Smooth muscle cell (in vitro differentiated cells): ENCODE data around the gene TM4SF20. TPM values are rescaled to one million over a fixed set of nuclear protein-coding genes. Genes with fewer than 3 reads are reported as not detected.

Experiments
- DNase-seq: peaks from one replicate; lab custom pipeline; 2025; ENCODE audit not compliant: unreplicated experiment; lab: John Stamatoyannopoulos, UW
- H2AFZ ChIP-seq: fragments of 200-600 bp; sonication (generic); 2 replicates; pipeline ENCODE4 v1.6.0; 2016; ENCODE audit warnings: antibody characterized with exemption, low read depth, mild to moderate bottlenecking
- H3F3A ChIP-seq: fragments of 200-600 bp; sonication (generic); 2 replicates; pipeline ENCODE4 v1.6.0; 2017; ENCODE audit warnings: antibody characterized with exemption, low read depth
- H3K27ac ChIP-seq: fragments of 200-600 bp; sonication (generic); 2 replicates; pipeline ENCODE4 v1.5.1; 2016; ENCODE audit warnings: low read depth, mild to moderate bottlenecking
- H3K27me3 ChIP-seq: fragments of 200-600 bp; sonication (generic); 2 replicates; pipeline ENCODE4 v1.6.1; 2016; ENCODE audit warnings: low read depth, mild to moderate bottlenecking
- H3K36me3 ChIP-seq: fragments of 200-600 bp; sonication (generic); 2 replicates; pipeline ENCODE4 v1.5.1; 2016; ENCODE audit warnings: low read depth
- H3K4me1 ChIP-seq: fragments of 200-600 bp; sonication (generic); 2 replicates; pipeline ENCODE4 v1.5.1; 2016; ENCODE audit warnings: low read depth
- H3K4me2 ChIP-seq: fragments of 200-600 bp; sonication (generic); 2 replicates; pipeline ENCODE4 v1.6.0; 2016; ENCODE audit warnings: mild to moderate bottlenecking
- H3K4me3 ChIP-seq: fragments of 200-600 bp; sonication (generic); 2 replicates; pipeline ENCODE4 v1.5.1; 2016; ENCODE audit warnings: mild to moderate bottlenecking
- H3K79me2 ChIP-seq: fragments of 200-600 bp; sonication (generic); 2 replicates; pipeline ENCODE4 v1.6.0; 2016; ENCODE audit warnings: low read depth, mild to moderate bottlenecking
- H3K9ac ChIP-seq: fragments of 200-600 bp; sonication (generic); 2 replicates; pipeline ENCODE4 v1.6.0; 2016; ENCODE audit warnings: low read depth
- H3K9me3 ChIP-seq: fragments of 200-600 bp; sonication (generic); replicated peaks from 2 replicates; pipeline ENCODE4 v1.5.1; 2016; ENCODE audit warnings: low read depth
- H4K20me1 ChIP-seq: fragments of 200-600 bp; sonication (generic); 2 replicates; pipeline ENCODE4 v1.6.0; 2016; ENCODE audit warnings: low read depth
- WGBS: methylation state at CpG from one replicate; pipeline ENCODE4 v1.1.7; 2016; ENCODE audit warnings: low lambda C conversion rate; 5-methylcytosine and 5-hydroxymethylcytosine counted together
- polyA plus RNA-seq: library from polyadenylated mRNA; unstranded; fragments of >200 nt; fragmentation: Nextera tagmentation; extraction: Ambion mirVana; gene quantifications from 2 replicates; pipeline ENCODE4 v1.2.1, GENCODE V29; 2016
- total RNA-seq: library from RNA; depleted of rRNA; stranded (reverse); fragments of >200 nt; gene quantifications from 2 replicates; pipeline ENCODE4 v1.2.3, GENCODE V29; 2014
- TF ChIP-seq, protein P1 (sequence below): fragments of 200-600 bp; sonication (generic); IDR thresholded peaks from 2 replicates; pipeline ENCODE4 v1.5.1; 2017; ENCODE audit warnings: borderline replicate concordance, mild to moderate bottlenecking, antibody characterized with exemption; ENCODE audit not compliant: insufficient read depth, poor library complexity, severe bottlenecking

The TM4SF20 gene
- total and polyA plus RNA-seq, 2 experiments from 2014 or later: not detected

DNA sequence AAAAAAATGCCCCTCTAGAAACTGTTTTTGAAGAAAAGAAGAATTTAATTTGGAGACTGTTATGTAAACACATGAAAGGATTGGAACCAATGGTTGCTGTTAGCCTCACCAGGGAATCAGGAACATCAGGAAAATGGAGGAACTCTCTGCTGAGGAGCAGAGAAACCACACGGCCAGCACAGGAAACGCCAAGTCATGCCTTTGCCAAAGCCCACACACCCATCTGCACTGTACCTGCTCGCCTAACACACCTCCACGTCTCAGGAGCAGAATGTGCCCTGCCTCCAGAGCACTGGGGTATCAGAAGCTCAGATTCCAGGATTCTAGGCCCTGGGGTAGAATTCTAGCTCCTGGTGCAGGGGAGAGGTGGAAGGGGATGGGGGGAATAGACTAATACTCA is 18.5 kb upstream of the TM4SF20 start:
- Histone ChIP-seq H3K4me2 (no peak overlapping the region), H4K20me1 (no peaks in the 10 kb centered on the region), H3K27ac (no peak overlapping the region), H3F3A (no peaks in the 10 kb centered on the region), H3K9me3 (no peaks in the 10 kb centered on the region), H3K27me3 (no peaks in the 10 kb centered on the region), H3K36me3 (no peaks in the 10 kb centered on the region), H3K4me1 (no peaks in the 10 kb centered on the region), H3K4me3 (no peak overlapping the region), H2AFZ (no peak overlapping the region), H3K9ac (no peak overlapping the region), H3K79me2 (no peaks in the 10 kb centered on the region)
- 80% methylated on average over 4 of the region's 4 CpGs for WGBS
- TF ChIP-seq, protein P1, sequence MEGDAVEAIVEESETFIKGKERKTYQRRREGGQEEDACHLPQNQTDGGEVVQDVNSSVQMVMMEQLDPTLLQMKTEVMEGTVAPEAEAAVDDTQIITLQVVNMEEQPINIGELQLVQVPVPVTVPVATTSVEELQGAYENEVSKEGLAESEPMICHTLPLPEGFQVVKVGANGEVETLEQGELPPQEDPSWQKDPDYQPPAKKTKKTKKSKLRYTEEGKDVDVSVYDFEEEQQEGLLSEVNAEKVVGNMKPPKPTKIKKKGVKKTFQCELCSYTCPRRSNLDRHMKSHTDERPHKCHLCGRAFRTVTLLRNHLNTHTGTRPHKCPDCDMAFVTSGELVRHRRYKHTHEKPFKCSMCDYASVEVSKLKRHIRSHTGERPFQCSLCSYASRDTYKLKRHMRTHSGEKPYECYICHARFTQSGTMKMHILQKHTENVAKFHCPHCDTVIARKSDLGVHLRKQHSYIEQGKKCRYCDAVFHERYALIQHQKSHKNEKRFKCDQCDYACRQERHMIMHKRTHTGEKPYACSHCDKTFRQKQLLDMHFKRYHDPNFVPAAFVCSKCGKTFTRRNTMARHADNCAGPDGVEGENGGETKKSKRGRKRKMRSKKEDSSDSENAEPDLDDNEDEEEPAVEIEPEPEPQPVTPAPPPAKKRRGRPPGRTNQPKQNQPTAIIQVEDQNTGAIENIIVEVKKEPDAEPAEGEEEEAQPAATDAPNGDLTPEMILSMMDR: no peak
- DNase-seq: no peak

GRCh38 chr2:227395556-227395955 is 16.4 kb upstream of the TM4SF20 start:
- Histone ChIP-seq H3F3A (no peaks in the 10 kb centered on the region), H3K4me2 (no peak overlapping the region), H3K79me2 (no peaks in the 10 kb centered on the region), H3K4me3 (no peak overlapping the region), H3K36me3 (no peaks in the 10 kb centered on the region), H3K9ac (no peak overlapping the region), H3K4me1 (no peaks in the 10 kb centered on the region), H3K27me3 (no peaks in the 10 kb centered on the region), H3K27ac (no peak overlapping the region), H3K9me3 (no peaks in the 10 kb centered on the region), H4K20me1 (no peaks in the 10 kb centered on the region), H2AFZ (no peak overlapping the region)
- no peak for DNase-seq
- TF ChIP-seq, protein P1: no peak
- WGBS: 96% methylated on average over 1 of the region's 1 CpG

DNA sequence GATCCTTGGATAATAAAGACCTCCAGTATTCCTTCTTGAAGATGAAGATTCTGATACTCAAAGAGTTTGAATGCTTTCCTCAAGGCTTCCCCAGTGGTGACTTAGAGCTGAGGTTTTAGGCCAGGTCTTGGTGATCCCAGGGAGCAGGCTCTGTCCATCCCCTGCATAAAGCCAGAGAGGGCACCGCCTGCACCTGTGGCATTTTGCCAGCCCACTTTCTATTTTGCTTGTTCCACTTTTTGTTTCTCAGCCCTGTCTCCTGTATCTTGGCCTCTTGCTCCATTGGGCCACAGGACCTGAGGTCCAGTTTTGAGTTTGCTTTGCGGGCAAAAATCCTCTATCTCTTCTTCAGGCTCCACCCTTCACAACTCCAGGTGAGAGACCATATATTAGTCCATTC is 15.3 kb upstream of the TM4SF20 start:
- no peak overlapping the region for H3K4me3 ChIP-seq
- H2AFZ ChIP-seq: no peak overlapping the region
- H3K4me1 ChIP-seq: no peaks in the 10 kb centered on the region
- H3K27me3 ChIP-seq: no peaks in the 10 kb centered on the region
- no peak for DNase-seq
- H3K9ac ChIP-seq: no peak overlapping the region
- H3F3A ChIP-seq: no peaks in the 10 kb centered on the region
- H3K4me2 ChIP-seq: no peak overlapping the region
- H3K27ac ChIP-seq: no peak overlapping the region
- H3K79me2 ChIP-seq: no peaks in the 10 kb centered on the region
- no peaks in the 10 kb centered on the region for H3K9me3 ChIP-seq
- no peaks in the 10 kb centered on the region for H4K20me1 ChIP-seq
- WGBS: 96% methylated on average over 2 of the region's 2 CpGs
- H3K36me3 ChIP-seq: no peaks in the 10 kb centered on the region
- TF ChIP-seq, protein P1: no peak

DNA sequence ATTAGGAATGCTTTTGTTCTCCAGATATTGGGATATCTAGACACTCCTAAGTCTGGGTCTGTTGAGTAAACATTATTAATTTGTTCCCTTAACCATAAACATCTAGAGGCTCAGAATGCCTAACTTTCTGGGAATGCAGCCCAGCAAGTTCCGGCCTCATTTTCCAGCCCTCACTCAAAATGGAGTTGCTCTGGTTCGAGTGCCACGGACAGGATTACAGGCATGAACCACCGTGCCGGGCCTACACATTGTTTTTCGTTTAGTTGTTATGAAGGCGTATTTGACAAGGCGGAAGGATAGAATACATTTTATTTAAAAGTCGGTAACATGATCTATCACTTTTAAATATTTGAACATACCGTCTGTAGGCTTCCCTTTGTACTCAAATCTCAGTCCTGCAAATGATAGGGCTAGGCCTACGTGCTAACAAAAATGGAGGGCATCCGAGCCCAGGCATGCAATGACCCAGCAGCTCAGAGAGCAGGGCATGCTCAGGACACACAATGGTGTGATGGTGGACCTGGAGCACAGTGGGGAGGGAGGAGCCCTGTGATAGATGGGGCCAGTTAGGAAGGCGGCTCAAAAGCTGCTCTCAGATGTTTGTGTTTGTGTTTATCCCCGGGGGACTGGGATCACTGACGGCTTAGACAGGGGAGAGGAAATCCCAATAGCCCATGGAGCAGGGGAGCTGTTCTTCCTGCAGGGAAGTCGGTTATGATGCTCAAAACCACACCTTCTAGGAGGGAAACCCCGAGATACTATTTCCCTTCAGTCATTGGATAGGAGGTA is 11.6 kb upstream of the TM4SF20 start:
- no peaks in the 10 kb centered on the region for H3K27me3 ChIP-seq
- H3K4me3 ChIP-seq: no peak overlapping the region
- H3K9ac ChIP-seq: no peak overlapping the region
- H3K4me2 ChIP-seq: no peak overlapping the region
- H3K36me3 ChIP-seq: no peaks in the 10 kb centered on the region
- no peak overlapping the region for H3K27ac ChIP-seq
- TF ChIP-seq, protein P1: no peak
- no peaks in the 10 kb centered on the region for H3F3A ChIP-seq
- no peaks in the 10 kb centered on the region for H4K20me1 ChIP-seq
- DNase-seq: no peak
- no peaks in the 10 kb centered on the region for H3K79me2 ChIP-seq
- no peak overlapping the region for H2AFZ ChIP-seq
- no peaks in the 10 kb centered on the region for H3K4me1 ChIP-seq
- WGBS: 89% methylated on average over 17 of the region's 17 CpGs
- no peaks in the 10 kb centered on the region for H3K9me3 ChIP-seq
